GM19463 (cell line): Measurements from ENCODE around the gene ULK4.

Experiments
- ATAC-seq: cut with Tn5 transposase; IDR thresholded peaks from one replicate; pipeline ENCODE4 v1.9.1; 2021; ENCODE audit warnings: mild to moderate bottlenecking, moderate library complexity; ENCODE audit not compliant: unreplicated experiment

ULK4 gene

DNA sequence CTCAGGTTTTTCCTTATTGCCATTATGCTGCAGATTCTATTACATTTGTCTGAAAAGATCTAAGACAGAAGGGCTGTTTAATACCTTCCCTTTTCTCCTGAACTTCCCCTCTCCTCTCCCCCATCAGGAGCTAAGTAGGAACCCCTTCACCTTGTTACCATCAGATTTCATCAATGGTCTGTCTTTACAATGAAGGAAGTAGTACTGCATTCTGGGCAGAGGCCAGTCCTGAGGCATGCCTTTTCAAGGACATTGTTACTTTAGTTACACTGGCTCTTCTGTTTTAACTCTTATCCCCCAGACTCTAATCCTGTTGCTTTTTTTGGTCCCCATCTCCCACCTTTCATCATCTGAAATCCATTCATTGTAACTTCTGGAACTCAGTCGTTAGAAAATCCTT lies 754.5 kb downstream of the ULK4 start:
- no peak for ATAC-seq

GRCh38 chr3:41205591-41205990 lies 756.3 kb downstream of the ULK4 start:
- ATAC-seq = no peak

GRCh38 chr3:41204369-41204768 lies 757.5 kb downstream of the ULK4 start:
- no peak for ATAC-seq

DNA sequence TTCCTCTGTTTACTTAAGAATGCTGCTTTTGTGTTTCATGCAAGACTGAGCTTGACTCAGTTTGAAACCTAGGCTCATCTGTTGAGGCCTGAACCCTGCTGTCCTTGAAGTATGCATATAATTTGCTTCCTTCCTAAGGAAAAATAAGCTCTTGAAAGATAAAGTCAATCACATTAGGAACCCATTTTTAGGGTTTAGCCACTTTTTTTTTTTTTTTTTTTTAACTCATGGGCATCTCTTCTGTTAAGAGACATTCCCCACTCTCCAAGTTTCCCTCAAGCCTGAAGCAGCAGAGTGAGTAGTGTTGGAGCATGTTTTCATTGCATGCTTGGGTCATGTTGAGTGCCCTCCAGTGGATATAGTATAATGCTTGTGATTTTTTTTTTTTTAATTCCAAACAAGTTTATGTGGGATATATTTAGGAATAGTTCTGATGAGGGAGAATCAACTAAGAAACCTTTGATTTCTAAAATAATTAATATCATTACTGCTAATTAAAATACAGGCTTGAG lies 759.0 kb downstream of the ULK4 start:
- no peak for ATAC-seq

DNA sequence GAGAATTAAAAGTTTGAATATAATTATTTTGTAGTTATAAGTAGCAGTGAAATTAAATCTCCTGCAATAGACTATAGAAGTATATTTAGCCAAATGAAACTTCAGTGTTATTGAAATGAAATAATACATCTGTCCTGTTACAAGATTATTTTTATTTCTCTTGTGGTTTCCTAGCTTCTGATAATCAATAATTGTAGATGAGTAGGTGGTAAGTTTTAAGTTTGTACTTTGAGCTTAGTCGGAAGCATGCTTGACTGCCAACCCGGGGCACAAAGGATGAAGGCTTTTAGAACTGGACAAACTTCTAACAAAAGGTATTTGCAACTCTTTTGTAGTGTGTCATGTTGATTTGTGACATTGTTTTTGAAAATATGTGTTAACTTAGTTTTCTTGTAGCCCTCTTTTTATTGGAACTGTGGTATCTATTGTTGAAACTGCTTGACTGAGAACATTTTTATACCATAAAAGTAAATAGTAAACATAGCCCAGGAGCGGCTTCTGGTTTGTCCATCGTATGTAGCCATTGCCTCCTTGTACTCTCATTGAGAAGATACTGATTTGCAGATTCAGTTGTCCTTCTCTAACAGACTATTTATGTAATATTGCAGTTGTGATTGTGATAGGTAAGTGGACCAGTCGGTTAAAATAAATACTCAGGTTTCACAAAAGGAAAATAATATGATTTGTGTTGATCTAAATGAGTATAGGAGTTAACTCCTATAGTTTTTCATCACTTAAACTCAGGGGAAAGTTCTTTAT lies 759.6 kb downstream of the ULK4 start:
- no peak for ATAC-seq

GRCh38 chr3:41200669-41201021 lies 761.3 kb downstream of the ULK4 start:
- no peak for ATAC-seq

- ATAC-seq = no peak
These were observed 761.8 kb downstream of the ULK4 start for GRCh38 chr3:41199866-41200668.

GRCh38 chr3:41198950-41199865 lies 762.7 kb downstream of the ULK4 start, which contains the start of gene CTNNB1:
TSS of gene CTNNB1 (plus strand) at chr3:41199505. CDS start at chr3:41224069, 24,564 bp downstream.
- ATAC-seq = peak; percentile 61

- ATAC-seq = no peak
These were observed 763.4 kb downstream of the ULK4 start for GRCh38 chr3:41198526-41198925.

- no peak for ATAC-seq
These were observed 763.9 kb downstream of the ULK4 start for GRCh38 chr3:41198046-41198445.
